ENCODE data around the gene PACRG.

DNA sequence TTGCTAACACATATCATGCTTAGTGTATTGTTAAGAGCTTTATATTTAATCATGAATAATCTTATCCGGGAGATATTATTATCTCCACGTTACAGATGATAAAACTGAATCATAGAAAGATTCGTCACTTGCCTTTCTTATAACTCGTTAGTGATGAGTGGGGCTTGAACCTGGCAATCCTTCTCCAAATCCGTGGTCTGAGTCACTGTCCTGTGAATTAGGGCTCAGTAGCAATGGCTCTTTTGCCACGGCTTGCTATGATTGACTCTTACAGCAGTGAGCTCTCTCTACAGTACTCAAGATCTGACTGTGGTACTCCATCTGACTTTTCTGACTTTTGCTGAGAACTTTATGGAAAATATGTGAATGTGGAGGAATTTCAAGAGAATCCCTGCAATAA lies 246.9 kb downstream of the PACRG start:
- TF ChIP-seq, protein P1, sequence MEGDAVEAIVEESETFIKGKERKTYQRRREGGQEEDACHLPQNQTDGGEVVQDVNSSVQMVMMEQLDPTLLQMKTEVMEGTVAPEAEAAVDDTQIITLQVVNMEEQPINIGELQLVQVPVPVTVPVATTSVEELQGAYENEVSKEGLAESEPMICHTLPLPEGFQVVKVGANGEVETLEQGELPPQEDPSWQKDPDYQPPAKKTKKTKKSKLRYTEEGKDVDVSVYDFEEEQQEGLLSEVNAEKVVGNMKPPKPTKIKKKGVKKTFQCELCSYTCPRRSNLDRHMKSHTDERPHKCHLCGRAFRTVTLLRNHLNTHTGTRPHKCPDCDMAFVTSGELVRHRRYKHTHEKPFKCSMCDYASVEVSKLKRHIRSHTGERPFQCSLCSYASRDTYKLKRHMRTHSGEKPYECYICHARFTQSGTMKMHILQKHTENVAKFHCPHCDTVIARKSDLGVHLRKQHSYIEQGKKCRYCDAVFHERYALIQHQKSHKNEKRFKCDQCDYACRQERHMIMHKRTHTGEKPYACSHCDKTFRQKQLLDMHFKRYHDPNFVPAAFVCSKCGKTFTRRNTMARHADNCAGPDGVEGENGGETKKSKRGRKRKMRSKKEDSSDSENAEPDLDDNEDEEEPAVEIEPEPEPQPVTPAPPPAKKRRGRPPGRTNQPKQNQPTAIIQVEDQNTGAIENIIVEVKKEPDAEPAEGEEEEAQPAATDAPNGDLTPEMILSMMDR (IDR thresholded peaks at IDR 0.05; ENCODE audit: low read depth, low read length, missing input control) = no peak
- TF ChIP-seq RAD21 (IDR thresholded peaks at IDR 0.05) (no peak), TAF1 (conservative IDR thresholded peaks at IDR 0.05) (no peak), HNF4G (IDR thresholded peaks at IDR 0.05) (no peak), FOXA1 (IDR thresholded peaks at IDR 0.05) (no peak), YY1 (IDR thresholded peaks at IDR 0.05) (no peak), JUND (IDR thresholded peaks at IDR 0.05) (no peak), FOXA2 (IDR thresholded peaks at IDR 0.05) (no peak), EGR1 (IDR thresholded peaks at IDR 0.05; ENCODE audit: low read depth in 2 of 2) (no peak)
- TF ChIP-seq, protein P2, sequence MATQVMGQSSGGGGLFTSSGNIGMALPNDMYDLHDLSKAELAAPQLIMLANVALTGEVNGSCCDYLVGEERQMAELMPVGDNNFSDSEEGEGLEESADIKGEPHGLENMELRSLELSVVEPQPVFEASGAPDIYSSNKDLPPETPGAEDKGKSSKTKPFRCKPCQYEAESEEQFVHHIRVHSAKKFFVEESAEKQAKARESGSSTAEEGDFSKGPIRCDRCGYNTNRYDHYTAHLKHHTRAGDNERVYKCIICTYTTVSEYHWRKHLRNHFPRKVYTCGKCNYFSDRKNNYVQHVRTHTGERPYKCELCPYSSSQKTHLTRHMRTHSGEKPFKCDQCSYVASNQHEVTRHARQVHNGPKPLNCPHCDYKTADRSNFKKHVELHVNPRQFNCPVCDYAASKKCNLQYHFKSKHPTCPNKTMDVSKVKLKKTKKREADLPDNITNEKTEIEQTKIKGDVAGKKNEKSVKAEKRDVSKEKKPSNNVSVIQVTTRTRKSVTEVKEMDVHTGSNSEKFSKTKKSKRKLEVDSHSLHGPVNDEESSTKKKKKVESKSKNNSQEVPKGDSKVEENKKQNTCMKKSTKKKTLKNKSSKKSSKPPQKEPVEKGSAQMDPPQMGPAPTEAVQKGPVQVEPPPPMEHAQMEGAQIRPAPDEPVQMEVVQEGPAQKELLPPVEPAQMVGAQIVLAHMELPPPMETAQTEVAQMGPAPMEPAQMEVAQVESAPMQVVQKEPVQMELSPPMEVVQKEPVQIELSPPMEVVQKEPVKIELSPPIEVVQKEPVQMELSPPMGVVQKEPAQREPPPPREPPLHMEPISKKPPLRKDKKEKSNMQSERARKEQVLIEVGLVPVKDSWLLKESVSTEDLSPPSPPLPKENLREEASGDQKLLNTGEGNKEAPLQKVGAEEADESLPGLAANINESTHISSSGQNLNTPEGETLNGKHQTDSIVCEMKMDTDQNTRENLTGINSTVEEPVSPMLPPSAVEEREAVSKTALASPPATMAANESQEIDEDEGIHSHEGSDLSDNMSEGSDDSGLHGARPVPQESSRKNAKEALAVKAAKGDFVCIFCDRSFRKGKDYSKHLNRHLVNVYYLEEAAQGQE (IDR thresholded peaks at IDR 0.05) = no peak
- TF ChIP-seq, protein P3, sequence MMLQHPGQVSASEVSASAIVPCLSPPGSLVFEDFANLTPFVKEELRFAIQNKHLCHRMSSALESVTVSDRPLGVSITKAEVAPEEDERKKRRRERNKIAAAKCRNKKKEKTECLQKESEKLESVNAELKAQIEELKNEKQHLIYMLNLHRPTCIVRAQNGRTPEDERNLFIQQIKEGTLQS (IDR thresholded peaks at IDR 0.05) = no peak
- TF ChIP-seq, protein P4, sequence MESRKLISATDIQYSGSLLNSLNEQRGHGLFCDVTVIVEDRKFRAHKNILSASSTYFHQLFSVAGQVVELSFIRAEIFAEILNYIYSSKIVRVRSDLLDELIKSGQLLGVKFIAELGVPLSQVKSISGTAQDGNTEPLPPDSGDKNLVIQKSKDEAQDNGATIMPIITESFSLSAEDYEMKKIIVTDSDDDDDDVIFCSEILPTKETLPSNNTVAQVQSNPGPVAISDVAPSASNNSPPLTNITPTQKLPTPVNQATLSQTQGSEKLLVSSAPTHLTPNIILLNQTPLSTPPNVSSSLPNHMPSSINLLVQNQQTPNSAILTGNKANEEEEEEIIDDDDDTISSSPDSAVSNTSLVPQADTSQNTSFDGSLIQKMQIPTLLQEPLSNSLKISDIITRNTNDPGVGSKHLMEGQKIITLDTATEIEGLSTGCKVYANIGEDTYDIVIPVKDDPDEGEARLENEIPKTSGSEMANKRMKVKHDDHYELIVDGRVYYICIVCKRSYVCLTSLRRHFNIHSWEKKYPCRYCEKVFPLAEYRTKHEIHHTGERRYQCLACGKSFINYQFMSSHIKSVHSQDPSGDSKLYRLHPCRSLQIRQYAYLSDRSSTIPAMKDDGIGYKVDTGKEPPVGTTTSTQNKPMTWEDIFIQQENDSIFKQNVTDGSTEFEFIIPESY (IDR thresholded peaks at IDR 0.05) = no peak
- TF ChIP-seq, protein P5, sequence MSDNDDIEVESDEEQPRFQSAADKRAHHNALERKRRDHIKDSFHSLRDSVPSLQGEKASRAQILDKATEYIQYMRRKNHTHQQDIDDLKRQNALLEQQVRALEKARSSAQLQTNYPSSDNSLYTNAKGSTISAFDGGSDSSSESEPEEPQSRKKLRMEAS (IDR thresholded peaks at IDR 0.05) = no peak
